ENCODE measurements around the gene WNT3. TPM values are rescaled to one million over a fixed set of nuclear protein-coding genes. Genes with fewer than 3 reads are reported as not detected.

WNT3 gene
- total RNA-seq, result under 1 TPM in 2 of 4 donors, not detected in 2; 0.46 to 0.90 TPM

- no peak for DNase-seq
Observed at GRCh38 chr17:46818316-46818928, at the start of gene WNT3. WNT3 (minus strand) TSS chr17:46818692; CDS start chr17:46818597, 95 bp downstream.

GRCh38 chr17:46866747-46867146, 48.3 kb upstream of the WNT3 start:
- Histone ChIP-seq H3K27me3 (no peaks in the 10 kb centered on the region), H3K4me3 (no peak overlapping the region), H3K36me3 (no peaks in the 10 kb centered on the region), H3K4me1 (no peaks in the 10 kb centered on the region), H3K27ac (no peak overlapping the region), H3K9me3 (no peaks in the 10 kb centered on the region)
- no peak for DNase-seq
- intact Hi-C loops (cut with DNase I; ENCODE audit: low total_unique reads), result no loop called here
- TF ChIP-seq POLR2A (IDR thresholded peaks at IDR 0.05) (no peak), CTCF (IDR thresholded peaks at IDR 0.05) (no peak)

More at GRCh38 chr17:46818316-46818928, at the start of gene WNT3:
- no peak within 1 kb of the TSS for H3K4me3 ChIP-seq
- peaks cover 8 to 52% of the 10 kb centered on the region in 2 donors for H3K27me3 ChIP-seq
- H3K27ac ChIP-seq, result no peak within 1 kb of the TSS
- intact Hi-C loops (cut with DNase I; ENCODE audit: low total_unique reads), result no loop called here
- H3K36me3 ChIP-seq, result no peaks in the 10 kb centered on the region
- no peaks in the 10 kb centered on the region for H3K9me3 ChIP-seq
- peaks cover 0 to 11% of the 10 kb centered on the region in 2 donors for H3K4me1 ChIP-seq
- no peak for TF ChIP-seq CTCF (IDR thresholded peaks at IDR 0.05)
- no peak for TF ChIP-seq POLR2A (IDR thresholded peaks at IDR 0.05)

- TF ChIP-seq POLR2A (IDR thresholded peaks at IDR 0.05) (no peak), CTCF (IDR thresholded peaks at IDR 0.05) (no peak)
- H3K9me3 ChIP-seq, result no peaks in the 10 kb centered on the region
- intact Hi-C loops (cut with DNase I; ENCODE audit: low total_unique reads), result no loop called here
- H3K27ac ChIP-seq, result no peak overlapping the region
- H3K27me3 ChIP-seq, result no peaks in the 10 kb centered on the region
- no peak for DNase-seq
- H3K36me3 ChIP-seq, result no peaks in the 10 kb centered on the region
- H3K4me3 ChIP-seq, result no peak overlapping the region
- no peaks in the 10 kb centered on the region for H3K4me1 ChIP-seq
Observed at GRCh38 chr17:46866325-46866724, 47.8 kb upstream of the WNT3 start.

- TF ChIP-seq POLR2A (IDR thresholded peaks at IDR 0.05) (no peak), CTCF (IDR thresholded peaks at IDR 0.05) (no peak)
- DNase-seq, result no peak
- Histone ChIP-seq H3K36me3 (no peaks in the 10 kb centered on the region), H3K27me3 (no peaks in the 10 kb centered on the region), H3K4me1 (no peaks in the 10 kb centered on the region), H3K4me3 (no peak overlapping the region), H3K9me3 (no peaks in the 10 kb centered on the region), H3K27ac (no peak overlapping the region)
- intact Hi-C loops (cut with DNase I; ENCODE audit: low total_unique reads), result no loop called here
Observed at GRCh38 chr17:46865100-46865499, 46.6 kb upstream of the WNT3 start.

- H3K27ac ChIP-seq, result no peak overlapping the region
- H3K36me3 ChIP-seq, result no peaks in the 10 kb centered on the region
- no peak overlapping the region for H3K4me3 ChIP-seq
- no peak for DNase-seq
- no peaks in the 10 kb centered on the region for H3K27me3 ChIP-seq
- no peaks in the 10 kb centered on the region for H3K9me3 ChIP-seq
- H3K4me1 ChIP-seq, result no peaks in the 10 kb centered on the region
- TF ChIP-seq CTCF (IDR thresholded peaks at IDR 0.05) (no peak), POLR2A (IDR thresholded peaks at IDR 0.05) (no peak)
- intact Hi-C loops (cut with DNase I; ENCODE audit: low total_unique reads), result no loop called here
Observed at GRCh38 chr17:46863383-46864121, 45.1 kb upstream of the WNT3 start.

All from uterus (tissue), 4 donors.